Right lobe of liver (tissue), 6 donors: ENCODE results near the gene RRP15. TPM values are rescaled to one million over a fixed set of nuclear protein-coding genes. Genes with fewer than 3 reads are reported as not detected.

Source experiments
- ATAC-seq, 4 donors: fragments of 200-7000 bp; cut with Tn5 transposase; one replicate each; pipeline ENCODE4 v1.9.1; 2020; ENCODE audit warnings: mild to moderate bottlenecking in 4 of 4, moderate library complexity in 4 of 4
- DNase-seq, 3 donors: peaks; one replicate each; pipeline ENCODE4 v3.0.0-alpha.2; 2020
- H3K27ac ChIP-seq, 3 donors: fragments of 200-600 bp; one replicate each; pipeline ENCODE4 v1.8.0; 2022
- H3K27me3 ChIP-seq, 2 donors: fragments of 200-600 bp; one replicate each; pipeline ENCODE4 v1.8.0; 2022
- H3K36me3 ChIP-seq, 4 donors: fragments of 200-600 bp; sonication (generic) in 1 of 4; one replicate each; pipeline versions ENCODE4 v1.5.1 to v1.8.0; 2017 to 2022; ENCODE audit warnings: control low read depth in 1 of 4
- H3K4me1 ChIP-seq, 4 donors: fragments of 200-600 bp; sonication (generic) in 1 of 4; one replicate each; pipeline versions ENCODE4 v1.5.1 to v1.8.0; 2017 to 2022; ENCODE audit warnings: control low read depth in 1 of 4
- H3K4me3 ChIP-seq, 3 donors: fragments of 200-600 bp; one replicate each; pipeline ENCODE4 v1.8.0; 2022
- H3K9me3 ChIP-seq, 4 donors: fragments of 200-600 bp; sonication (generic) in 1 of 4; one replicate each; pipeline versions ENCODE4 v1.5.1 to v1.8.0; 2017 to 2022; ENCODE audit warnings: control low read depth in 1 of 4
- CTCF ChIP-seq, 4 donors: fragments of 200-600 bp in 3 of 4; fragments of 450-650 bp in 1 of 4; IDR thresholded peaks; one replicate each; pipeline versions ENCODE4 v1.5.1 to v1.8.0; 2016 to 2022; ENCODE audit warnings: antibody characterized with exemption in 4 of 4, mild to moderate bottlenecking in 2 of 4
- POLR2A ChIP-seq: fragments of 450-650 bp; IDR thresholded peaks from one replicate; pipeline ENCODE4 v1.6.1; 2017; ENCODE audit warnings: antibody characterized with exemption, mild to moderate bottlenecking
- WGBS: methylation state at CpG from one replicate; pipeline ENCODE4 v1.1.6; 2018; ENCODE audit warnings: low coverage, low lambda C conversion rate; ENCODE audit not compliant: insufficient coverage; ENCODE audit errors: missing lambda C conversion rate; 5-methylcytosine and 5-hydroxymethylcytosine counted together
- intact Hi-C, 2 donors: fragments of 100-400 bp; cut with DNase I; formaldehyde crosslinking; loops; one replicate each; pipeline versions ENCODE4 v1.11.2 to v1.14.1; 2022
- small RNA-seq, 2 experiments: library from RNA; depleted of rRNA; stranded (forward); fragments of <200 nt; gene quantifications; one replicate each; pipeline ENCODE3, GENCODE V24; 2016
- total RNA-seq, 6 experiments: library from RNA; depleted of rRNA in 2 of 6; stranded (reverse); fragments of >200 nt in 2 of 6; fragmentation: NEBNext Ultra II Directional in 3 of 6; extraction: Animal tissue kit (Norgen Biotek cat#: 25700) in 3 of 6; gene quantifications; one replicate each; pipeline versions ENCODE4 v1.1.0 to v1.2.4, GENCODE V29; 2016 to 2023
- donor health status: DM: no; HTN: yes; CAD: no.
- donor health status: DM: no; HTN: no; CAD: no.
- donor health status: DM: no; HTN: no; CAD: no.
- donor health status: DM: no; HTN: yes; CAD: no.
- donor health status: DM: no; HTN: yes; CAD: no.

The RRP15 gene
- total RNA-seq, 6 experiments from 2014 or later: 2.6 to 10.0 (median 5.4) TPM

GRCh38 chr1:218384581-218384993 lies 99.5 kb downstream of the RRP15 start:
- no peak for ATAC-seq
- WGBS: 76% methylated on average over 2 of the region's 6 CpGs
- intact Hi-C loops: no loop called here
- no peaks in the 10 kb centered on the region for H3K27me3 ChIP-seq
- no peaks in the 10 kb centered on the region for H3K36me3 ChIP-seq
- no peaks in the 10 kb centered on the region for H3K9me3 ChIP-seq
- DNase-seq: no peak
- TF ChIP-seq POLR2A (no peak), CTCF (IDR thresholded peaks at IDR 0.05) (no peak)
- H3K4me1 ChIP-seq: peaks cover 0 to 8% (median 0%) of the 10 kb centered on the region in 4 donors
- H3K27ac ChIP-seq: no peak overlapping the region
- no peak overlapping the region for H3K4me3 ChIP-seq

Small RNA genes within 50 kb of the gene (small RNA-seq; reads per million reads assigned to genes)
- gene AC096638.1: 0 reads per million in 2 experiments

Other genes starting within 250 kb of the RRP15 start
- gene TGFB2, start 60.0 kb downstream of the RRP15 start, total RNA-seq: 1 to 10 TPM in 1 of 6 experiments, under 1 TPM in 5; 0.18 to 2.8 (median 0.34) TPM